Activated naive CD8-positive, alpha-beta T cell treated with anti-CD3 and anti-CD28 coated beads for 36 hours (primary cell): ENCODE data around the gene MESP1. TPM values are rescaled to one million over a fixed set of nuclear protein-coding genes. Genes with fewer than 3 reads are reported as not detected.
"Not testable (repeated sequence)": the region's sequence is repeated elsewhere in the genome, so short reads cannot be mapped to it uniquely, and the experiment has no call there.

Experiments used
- DNase-seq: peaks from one replicate; pipeline ENCODE4 v3.0.0; 2021
- H3K27ac Mint-ChIP-seq: one replicate; pipeline ENCODE4 v1.8.0; 2022; ENCODE audit warnings: mild to moderate bottlenecking, moderate library complexity, mixed read lengths
- H3K27me3 Mint-ChIP-seq: one replicate; pipeline ENCODE4 v1.8.0; 2022; ENCODE audit warnings: mild to moderate bottlenecking, mixed read lengths
- H3K36me3 Mint-ChIP-seq: one replicate; pipeline ENCODE4 v1.8.0; 2021; ENCODE audit warnings: mild to moderate bottlenecking, mixed read lengths
- H3K4me1 Mint-ChIP-seq: one replicate; pipeline ENCODE4 v1.8.0; 2021; ENCODE audit warnings: mixed read lengths
- H3K4me3 Mint-ChIP-seq: one replicate; pipeline ENCODE4 v1.8.0; 2022; ENCODE audit warnings: mild to moderate bottlenecking, moderate library complexity, mixed read lengths
- H3K9me3 Mint-ChIP-seq: one replicate; pipeline ENCODE4 v1.8.0; 2022; ENCODE audit warnings: mixed read lengths
- total RNA-seq, 2 experiments: library from RNA; stranded (reverse); gene quantifications; one replicate each; pipeline ENCODE4 v1.2.3, GENCODE V29; 2021

The MESP1 gene
- 1 to 10 TPM; 4.2 to 4.5 TPM for total RNA-seq

- no peak within 1 kb of the TSS for H3K27ac Mint-ChIP-seq
- H3K4me1 Mint-ChIP-seq: no peaks in the 10 kb centered on the region
- H3K27me3 Mint-ChIP-seq: peaks cover 19% of the 10 kb centered on the region
- H3K9me3 Mint-ChIP-seq: no peaks in the 10 kb centered on the region
- H3K36me3 Mint-ChIP-seq: no peaks in the 10 kb centered on the region
- peak within 1 kb of the TSS; percentile 77 for H3K4me3 Mint-ChIP-seq
- peak; percentile 91 for DNase-seq
These were observed at the start of gene MESP1 for GRCh38 chr15:89750560-89751542. MESP1 (minus strand) TSS chr15:89751249; CDS start chr15:89751231, 18 bp downstream.

GRCh38 chr15:89799918-89800498, 49.0 kb upstream of the MESP1 start:
- Mint-ChIP-seq H3K27ac (no peak overlapping the region), H3K36me3 (no peaks in the 10 kb centered on the region), H3K9me3 (peaks cover 5% of the 10 kb centered on the region), H3K4me3 (no peak overlapping the region), H3K27me3 (peaks cover 5% of the 10 kb centered on the region), H3K4me1 (no peaks in the 10 kb centered on the region)
- DNase-seq: no peak

- DNase-seq: no peak
- Mint-ChIP-seq H3K4me1 (no peaks in the 10 kb centered on the region), H3K4me3 (no peak overlapping the region), H3K27ac (no peak overlapping the region), H3K27me3 (peaks cover 5% of the 10 kb centered on the region), H3K9me3 (peaks cover 5% of the 10 kb centered on the region), H3K36me3 (no peaks in the 10 kb centered on the region)
These were observed 48.2 kb upstream of the MESP1 start for GRCh38 chr15:89799011-89799911.

GRCh38 chr15:89797678-89798201, 46.7 kb upstream of the MESP1 start:
- no peak for DNase-seq
- Mint-ChIP-seq H3K4me1 (no peaks in the 10 kb centered on the region), H3K27ac (no peak overlapping the region), H3K9me3 (peaks cover 5% of the 10 kb centered on the region), H3K36me3 (no peaks in the 10 kb centered on the region), H3K4me3 (no peak overlapping the region), H3K27me3 (peaks cover 5% of the 10 kb centered on the region)

GRCh38 chr15:89795996-89796395, 44.9 kb upstream of the MESP1 start:
- Mint-ChIP-seq H3K4me3 (no peak overlapping the region), H3K36me3 (no peaks in the 10 kb centered on the region)
- no peak for DNase-seq

GRCh38 chr15:89794627-89795241, 43.7 kb upstream of the MESP1 start:
- Mint-ChIP-seq H3K4me3 (no peak overlapping the region), H3K36me3 (no peaks in the 10 kb centered on the region), H3K9me3 (peaks cover 5% of the 10 kb centered on the region), H3K27me3 (no peaks in the 10 kb centered on the region), H3K27ac (no peak overlapping the region), H3K4me1 (no peaks in the 10 kb centered on the region)
- no peak for DNase-seq

More at GRCh38 chr15:89795996-89796395, 44.9 kb upstream of the MESP1 start:
- peaks cover 5% of the 10 kb centered on the region for H3K9me3 Mint-ChIP-seq
- no peaks in the 10 kb centered on the region for H3K27me3 Mint-ChIP-seq
- H3K4me1 Mint-ChIP-seq: no peaks in the 10 kb centered on the region
- H3K27ac Mint-ChIP-seq: no peak overlapping the region

GRCh38 chr15:89792106-89792805, 41.2 kb upstream of the MESP1 start:
- no peak overlapping the region for H3K27ac Mint-ChIP-seq
- H3K27me3 Mint-ChIP-seq: no peaks in the 10 kb centered on the region
- DNase-seq: no peak
- H3K9me3 Mint-ChIP-seq: peaks cover 12% of the 10 kb centered on the region
- no peak overlapping the region for H3K4me3 Mint-ChIP-seq
- no peaks in the 10 kb centered on the region for H3K36me3 Mint-ChIP-seq
- H3K4me1 Mint-ChIP-seq: no peaks in the 10 kb centered on the region

GRCh38 chr15:89790661-89791060, 39.6 kb upstream of the MESP1 start:
- Mint-ChIP-seq H3K9me3 (peaks cover 8% of the 10 kb centered on the region), H3K27ac (no peak overlapping the region), H3K36me3 (no peaks in the 10 kb centered on the region), H3K4me1 (no peaks in the 10 kb centered on the region), H3K4me3 (no peak overlapping the region), H3K27me3 (no peaks in the 10 kb centered on the region)
- no peak for DNase-seq

- Mint-ChIP-seq H3K27me3 (no peaks in the 10 kb centered on the region), H3K4me1 (no peaks in the 10 kb centered on the region), H3K36me3 (no peaks in the 10 kb centered on the region), H3K9me3 (peaks cover 7% of the 10 kb centered on the region), H3K4me3 (no peak overlapping the region), H3K27ac (no peak overlapping the region)
- no peak for DNase-seq
These were observed 39.2 kb upstream of the MESP1 start for GRCh38 chr15:89790206-89790605.

- not testable (repeated sequence) for H3K27ac Mint-ChIP-seq, H3K4me1 Mint-ChIP-seq, H3K9me3 Mint-ChIP-seq, H3K36me3 Mint-ChIP-seq, H3K27me3 Mint-ChIP-seq, DNase-seq, H3K4me3 Mint-ChIP-seq
These were observed 37.5 kb upstream of the MESP1 start for GRCh38 chr15:89788585-89788984.

- DNase-seq: no peak
These were observed 36.9 kb upstream of the MESP1 start for GRCh38 chr15:89787944-89788343.

GRCh38 chr15:89785774-89786140, 34.7 kb upstream of the MESP1 start:
- H3K4me1 Mint-ChIP-seq: no peaks in the 10 kb centered on the region
- no peak overlapping the region for H3K27ac Mint-ChIP-seq
- peaks cover 7% of the 10 kb centered on the region for H3K9me3 Mint-ChIP-seq
- H3K36me3 Mint-ChIP-seq: no peaks in the 10 kb centered on the region
- peaks cover 6% of the 10 kb centered on the region for H3K27me3 Mint-ChIP-seq
- no peak overlapping the region for H3K4me3 Mint-ChIP-seq
- DNase-seq: no peak

More at GRCh38 chr15:89787944-89788343, 36.9 kb upstream of the MESP1 start:
- H3K9me3 Mint-ChIP-seq: peaks cover 7% of the 10 kb centered on the region
- H3K27ac Mint-ChIP-seq: no peak overlapping the region
- no peaks in the 10 kb centered on the region for H3K36me3 Mint-ChIP-seq
- no peak overlapping the region for H3K4me3 Mint-ChIP-seq
- no peaks in the 10 kb centered on the region for H3K27me3 Mint-ChIP-seq
- H3K4me1 Mint-ChIP-seq: no peaks in the 10 kb centered on the region

GRCh38 chr15:89785064-89785773, 34.2 kb upstream of the MESP1 start:
- Mint-ChIP-seq H3K27ac (no peak overlapping the region), H3K36me3 (no peaks in the 10 kb centered on the region), H3K4me3 (no peak overlapping the region), H3K4me1 (no peaks in the 10 kb centered on the region), H3K9me3 (peaks cover 7% of the 10 kb centered on the region), H3K27me3 (peaks cover 12% of the 10 kb centered on the region)
- no peak for DNase-seq
